GM12801 (cell line): ENCODE measurements around the gene SV2B.

Experiments used
- TF ChIP-seq, protein P1 (sequence below): IDR thresholded peaks from one replicate; pipeline ENCODE4 v1.5.1; 2011; ENCODE audit warnings: control low read depth; ENCODE audit not compliant: insufficient read length; ENCODE audit errors: extremely low read depth

SV2B gene

DNA sequence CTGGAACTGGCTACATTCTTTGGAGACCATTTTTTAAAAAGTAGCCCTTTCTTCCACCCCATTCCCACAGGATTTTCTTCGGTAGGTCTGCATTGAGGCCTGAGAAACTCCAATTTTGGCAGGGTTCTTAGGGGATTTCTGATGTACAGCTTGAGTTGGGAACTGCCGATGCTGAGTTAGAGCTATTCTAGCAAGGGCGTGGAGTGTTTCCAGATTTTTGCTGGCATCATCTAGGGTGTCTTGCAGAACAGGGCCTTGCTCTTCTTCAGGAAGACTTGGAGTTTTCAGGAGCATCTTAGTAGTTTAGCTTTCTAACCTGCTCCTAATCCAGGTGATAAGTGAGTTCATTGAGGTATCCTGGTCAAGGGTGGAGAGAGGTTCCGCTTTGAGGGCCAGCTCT lies 41.0 kb downstream of the SV2B start:
- TF ChIP-seq, protein P1, sequence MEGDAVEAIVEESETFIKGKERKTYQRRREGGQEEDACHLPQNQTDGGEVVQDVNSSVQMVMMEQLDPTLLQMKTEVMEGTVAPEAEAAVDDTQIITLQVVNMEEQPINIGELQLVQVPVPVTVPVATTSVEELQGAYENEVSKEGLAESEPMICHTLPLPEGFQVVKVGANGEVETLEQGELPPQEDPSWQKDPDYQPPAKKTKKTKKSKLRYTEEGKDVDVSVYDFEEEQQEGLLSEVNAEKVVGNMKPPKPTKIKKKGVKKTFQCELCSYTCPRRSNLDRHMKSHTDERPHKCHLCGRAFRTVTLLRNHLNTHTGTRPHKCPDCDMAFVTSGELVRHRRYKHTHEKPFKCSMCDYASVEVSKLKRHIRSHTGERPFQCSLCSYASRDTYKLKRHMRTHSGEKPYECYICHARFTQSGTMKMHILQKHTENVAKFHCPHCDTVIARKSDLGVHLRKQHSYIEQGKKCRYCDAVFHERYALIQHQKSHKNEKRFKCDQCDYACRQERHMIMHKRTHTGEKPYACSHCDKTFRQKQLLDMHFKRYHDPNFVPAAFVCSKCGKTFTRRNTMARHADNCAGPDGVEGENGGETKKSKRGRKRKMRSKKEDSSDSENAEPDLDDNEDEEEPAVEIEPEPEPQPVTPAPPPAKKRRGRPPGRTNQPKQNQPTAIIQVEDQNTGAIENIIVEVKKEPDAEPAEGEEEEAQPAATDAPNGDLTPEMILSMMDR: no peak

DNA sequence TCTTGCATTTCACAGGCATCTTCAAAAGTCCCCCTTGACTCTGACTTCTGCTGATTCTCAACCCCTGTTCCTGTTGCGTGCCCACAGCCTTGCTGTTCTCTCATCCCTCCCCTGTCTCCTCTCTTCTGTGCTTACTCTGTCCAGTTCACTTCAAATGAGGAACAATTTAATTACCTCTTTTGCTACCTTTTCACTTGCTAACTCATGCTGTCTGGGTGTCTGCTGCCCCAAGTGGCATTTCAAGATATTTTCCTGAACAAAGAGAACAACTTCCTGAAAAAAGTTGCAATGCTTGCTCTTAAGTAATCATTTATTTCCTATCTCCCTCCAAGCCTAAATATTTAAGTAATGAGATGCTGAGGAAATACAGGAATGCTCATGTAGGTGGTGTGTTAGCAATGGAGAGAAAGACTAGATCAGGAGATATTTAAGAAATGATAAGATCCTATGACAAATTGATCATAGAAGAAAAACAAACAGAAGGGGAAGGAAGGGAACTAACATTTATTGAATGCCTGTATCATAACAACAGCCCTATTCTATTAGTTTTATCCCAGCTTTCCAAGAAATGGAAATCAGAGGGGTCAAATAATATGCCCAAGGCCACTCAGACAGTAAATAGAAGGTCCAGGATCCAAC lies 42.2 kb downstream of the SV2B start:
- TF ChIP-seq, protein P1: no peak

DNA sequence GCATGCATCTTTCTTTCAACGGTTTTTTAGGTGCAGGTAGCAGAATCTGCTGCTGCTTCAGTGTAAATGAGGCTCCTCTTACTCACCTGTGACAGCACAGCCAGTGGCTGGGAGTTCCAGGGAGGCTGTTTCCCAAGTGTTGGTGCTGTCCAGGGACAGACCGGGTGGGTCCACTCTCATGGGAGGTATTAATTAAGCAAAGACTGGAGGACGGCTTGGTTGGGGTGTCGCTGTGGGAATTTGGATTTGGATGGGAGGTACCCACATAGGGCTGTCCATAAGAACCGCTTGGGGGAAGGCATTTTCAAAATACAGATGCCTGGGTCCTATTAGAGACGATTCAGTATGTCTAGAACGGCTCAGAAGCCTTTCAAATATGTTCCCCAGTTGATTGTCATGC lies 42.9 kb downstream of the SV2B start:
- TF ChIP-seq, protein P1: no peak

DNA sequence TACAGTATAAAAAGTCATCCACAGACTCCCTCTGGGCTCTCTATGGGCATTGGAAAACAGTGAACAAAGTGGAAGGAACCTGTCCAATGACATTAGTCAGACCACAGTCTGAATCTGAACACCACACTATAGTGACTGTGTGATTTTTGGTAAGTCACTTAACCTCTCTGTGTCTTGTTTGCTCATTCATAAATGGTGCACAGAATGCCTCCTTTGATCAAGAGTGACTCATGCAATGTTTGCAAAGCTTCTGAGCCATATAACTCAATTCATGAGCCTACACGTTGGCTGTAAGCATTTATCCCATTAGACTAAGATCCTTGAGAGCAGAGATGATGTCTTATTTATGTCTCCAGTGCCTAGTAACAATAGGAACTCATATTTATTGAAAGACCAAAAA lies 46.7 kb downstream of the SV2B start:
- TF ChIP-seq, protein P1: no peak

- TF ChIP-seq, protein P1: no peak
Observed at GRCh38 chr15:91148243-91148642, 48.2 kb downstream of the SV2B start.

DNA sequence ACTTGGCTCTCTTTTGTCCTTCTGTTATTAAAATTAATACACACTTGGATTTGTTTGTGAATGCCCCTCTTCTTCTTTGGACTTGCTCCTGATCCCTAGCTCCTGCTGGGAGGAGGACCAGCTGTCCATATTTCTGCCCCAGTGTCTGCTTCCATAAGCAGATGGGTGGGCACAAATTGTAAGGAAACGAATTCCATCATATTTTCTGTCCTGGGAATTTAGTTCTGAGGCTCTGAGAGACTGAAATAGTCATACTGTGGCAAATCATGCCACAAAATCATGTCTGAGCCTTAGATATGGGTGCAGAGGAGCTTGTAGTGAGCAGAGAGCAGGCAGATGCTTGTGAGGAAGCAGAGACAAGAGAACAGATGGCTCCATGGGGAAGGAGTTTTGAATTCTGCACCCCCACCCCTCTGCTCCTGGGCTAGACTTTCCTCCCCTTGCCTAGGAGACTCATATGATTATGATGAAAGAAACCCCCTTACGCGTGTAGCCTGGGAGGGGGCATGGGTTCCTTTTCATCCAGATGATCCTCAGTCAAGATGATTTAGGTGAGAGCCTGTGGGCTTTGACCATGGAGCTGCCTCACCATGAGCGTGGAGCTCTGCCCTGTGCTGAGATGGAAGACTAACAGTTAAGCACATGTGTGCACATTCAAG lies 50.6 kb downstream of the SV2B start:
- TF ChIP-seq, protein P1: no peak

- TF ChIP-seq, protein P1: no peak
Observed at GRCh38 chr15:91151781-91152563, 51.9 kb downstream of the SV2B start.
